ENCODE results near the gene GRIN3B.
"Not testable (repeated sequence)": the region's sequence is repeated elsewhere in the genome, so short reads cannot be mapped to it uniquely, and the experiment has no call there.

The GRIN3B gene, protein sequence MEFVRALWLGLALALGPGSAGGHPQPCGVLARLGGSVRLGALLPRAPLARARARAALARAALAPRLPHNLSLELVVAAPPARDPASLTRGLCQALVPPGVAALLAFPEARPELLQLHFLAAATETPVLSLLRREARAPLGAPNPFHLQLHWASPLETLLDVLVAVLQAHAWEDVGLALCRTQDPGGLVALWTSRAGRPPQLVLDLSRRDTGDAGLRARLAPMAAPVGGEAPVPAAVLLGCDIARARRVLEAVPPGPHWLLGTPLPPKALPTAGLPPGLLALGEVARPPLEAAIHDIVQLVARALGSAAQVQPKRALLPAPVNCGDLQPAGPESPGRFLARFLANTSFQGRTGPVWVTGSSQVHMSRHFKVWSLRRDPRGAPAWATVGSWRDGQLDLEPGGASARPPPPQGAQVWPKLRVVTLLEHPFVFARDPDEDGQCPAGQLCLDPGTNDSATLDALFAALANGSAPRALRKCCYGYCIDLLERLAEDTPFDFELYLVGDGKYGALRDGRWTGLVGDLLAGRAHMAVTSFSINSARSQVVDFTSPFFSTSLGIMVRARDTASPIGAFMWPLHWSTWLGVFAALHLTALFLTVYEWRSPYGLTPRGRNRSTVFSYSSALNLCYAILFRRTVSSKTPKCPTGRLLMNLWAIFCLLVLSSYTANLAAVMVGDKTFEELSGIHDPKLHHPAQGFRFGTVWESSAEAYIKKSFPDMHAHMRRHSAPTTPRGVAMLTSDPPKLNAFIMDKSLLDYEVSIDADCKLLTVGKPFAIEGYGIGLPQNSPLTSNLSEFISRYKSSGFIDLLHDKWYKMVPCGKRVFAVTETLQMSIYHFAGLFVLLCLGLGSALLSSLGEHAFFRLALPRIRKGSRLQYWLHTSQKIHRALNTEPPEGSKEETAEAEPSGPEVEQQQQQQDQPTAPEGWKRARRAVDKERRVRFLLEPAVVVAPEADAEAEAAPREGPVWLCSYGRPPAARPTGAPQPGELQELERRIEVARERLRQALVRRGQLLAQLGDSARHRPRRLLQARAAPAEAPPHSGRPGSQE

GRCh38 chr19:1000095-1000494 is at the start of gene GRIN3B:
Gene GRIN3B, plus strand, starts transcription at chr19:1000419. Its CDS starts 19 bp downstream, at chr19:1000438.
- DNase-seq = peak; percentile 75

DNA sequence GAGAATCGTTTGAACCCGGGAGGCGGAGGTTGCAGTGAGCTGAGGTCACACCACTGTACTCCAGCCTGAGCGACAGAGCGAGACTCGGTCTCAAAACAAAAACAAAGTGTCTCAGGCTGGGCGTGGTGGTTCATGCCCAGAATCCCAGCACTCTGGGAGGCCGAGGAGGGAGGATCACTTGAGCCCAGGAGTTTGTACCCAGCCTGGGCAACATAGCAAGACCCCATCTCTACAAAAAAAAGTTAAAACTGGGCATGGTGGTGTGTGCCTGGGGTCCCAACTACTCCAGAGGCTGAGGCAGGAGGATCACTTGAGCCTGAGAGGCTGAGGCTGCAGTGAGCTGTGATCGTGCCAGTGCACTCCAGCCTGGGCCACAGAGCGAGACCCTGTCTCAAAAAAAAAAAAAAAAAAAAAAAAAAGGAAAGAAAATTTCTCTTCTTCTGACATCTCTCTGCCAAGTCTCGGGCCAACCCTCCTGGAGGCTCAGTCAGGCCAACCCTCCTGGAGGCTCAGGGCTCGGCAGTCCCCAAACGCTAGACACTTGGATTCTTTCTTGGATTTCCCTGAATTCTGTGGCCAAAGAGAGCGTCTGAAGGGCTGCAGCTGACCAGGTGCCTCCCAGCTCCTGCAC is 48.1 kb upstream of the GRIN3B start:
- DNase-seq = no peak

DNA sequence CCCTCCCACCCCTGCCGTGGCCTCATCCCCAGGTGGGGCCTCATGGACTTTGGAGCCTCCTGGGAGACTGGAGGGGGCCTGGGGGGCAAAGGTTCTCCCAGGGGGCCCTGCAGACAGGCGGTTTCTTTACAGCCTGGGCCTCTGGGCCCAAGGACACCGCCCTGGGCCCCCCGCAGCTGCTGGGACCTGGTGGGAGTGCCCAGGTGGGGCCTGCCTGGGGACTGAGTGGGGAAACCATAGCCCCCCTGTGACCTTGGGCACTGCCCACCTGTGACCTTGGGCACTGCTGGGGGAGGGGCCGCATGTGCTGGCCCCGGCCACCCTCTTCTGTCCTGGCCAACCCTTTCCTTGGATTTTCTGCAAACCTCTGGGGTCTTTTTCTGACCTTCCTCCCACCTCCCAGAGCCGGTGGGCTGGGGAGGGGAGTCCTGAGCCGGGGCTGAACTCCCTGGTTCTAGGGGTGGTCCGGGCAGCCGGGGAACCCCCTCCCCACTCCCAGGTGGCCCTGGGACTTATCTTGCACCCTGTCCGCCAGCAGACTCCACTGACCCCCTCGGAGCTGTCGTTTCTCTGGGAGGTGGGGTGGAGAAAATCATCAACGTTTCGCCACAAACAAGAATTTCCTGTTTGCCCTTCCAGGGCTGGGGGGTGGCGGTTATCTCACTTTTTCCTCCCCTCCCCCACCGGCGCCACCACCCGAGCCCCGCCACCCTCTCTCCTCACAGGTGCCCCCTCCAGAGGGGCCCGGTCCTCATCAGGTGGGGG is 47.4 kb upstream of the GRIN3B start:
- no peak for DNase-seq

DNA sequence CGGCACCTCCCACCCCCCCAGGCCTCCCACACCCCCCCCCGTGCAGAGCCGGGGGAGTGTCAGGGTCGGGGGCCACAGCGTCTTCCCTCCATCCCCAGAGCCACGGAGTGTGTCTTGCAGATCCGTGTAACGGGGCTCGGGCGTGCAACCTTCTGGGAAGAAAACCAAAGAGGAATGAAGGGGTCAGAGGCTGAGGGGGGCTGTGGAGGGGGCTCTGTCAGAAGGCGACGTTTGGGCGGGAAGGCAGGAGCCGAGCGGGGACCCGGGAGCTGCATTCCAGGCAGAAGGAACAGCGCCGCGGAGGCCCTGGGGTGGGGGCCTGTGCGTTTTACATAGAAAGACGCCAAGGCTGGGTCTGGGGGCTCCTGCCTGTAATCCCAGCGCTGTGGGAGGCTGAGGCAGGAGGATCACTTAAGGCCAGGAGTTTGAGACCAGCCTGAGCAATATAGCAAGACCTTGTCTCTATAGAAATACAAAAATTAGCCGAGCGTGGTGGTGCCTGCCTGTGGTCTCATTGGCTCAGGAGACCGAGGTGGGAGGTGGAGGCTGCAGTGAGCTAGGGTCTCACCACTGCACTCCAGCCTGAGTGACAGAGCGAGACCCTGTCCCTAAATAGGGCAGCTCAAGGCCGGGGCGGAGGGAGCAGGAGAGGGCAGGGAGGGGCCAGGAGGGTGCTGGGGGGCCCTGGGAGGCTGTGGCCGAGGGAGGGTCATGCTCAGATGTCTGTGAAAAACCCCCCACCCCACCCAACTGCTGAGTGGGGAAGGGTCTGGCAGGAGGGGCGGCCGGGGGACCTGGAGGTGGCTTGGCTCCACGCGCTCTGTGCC is 46.6 kb upstream of the GRIN3B start:
- no peak for DNase-seq

DNA sequence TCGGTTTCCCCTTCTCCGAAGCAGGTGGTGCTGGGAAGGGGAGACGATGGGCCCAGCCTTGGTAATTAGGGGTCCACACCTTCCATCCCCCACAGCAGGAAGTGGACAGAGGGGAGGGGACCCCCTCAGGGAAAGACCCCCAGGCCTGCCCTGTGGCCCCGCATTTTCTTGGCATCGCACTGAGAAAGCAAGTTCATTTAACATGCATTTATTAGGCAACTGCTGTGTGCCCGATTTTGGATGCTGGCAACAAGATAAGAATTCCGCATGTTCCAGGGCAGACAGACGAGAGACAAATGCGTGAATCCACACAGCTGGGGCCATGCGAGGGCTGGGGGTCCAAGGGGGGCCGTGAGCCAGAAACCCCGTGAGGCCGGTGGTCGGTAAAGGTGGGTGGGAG is 45.9 kb upstream of the GRIN3B start:
- DNase-seq = no peak

DNA sequence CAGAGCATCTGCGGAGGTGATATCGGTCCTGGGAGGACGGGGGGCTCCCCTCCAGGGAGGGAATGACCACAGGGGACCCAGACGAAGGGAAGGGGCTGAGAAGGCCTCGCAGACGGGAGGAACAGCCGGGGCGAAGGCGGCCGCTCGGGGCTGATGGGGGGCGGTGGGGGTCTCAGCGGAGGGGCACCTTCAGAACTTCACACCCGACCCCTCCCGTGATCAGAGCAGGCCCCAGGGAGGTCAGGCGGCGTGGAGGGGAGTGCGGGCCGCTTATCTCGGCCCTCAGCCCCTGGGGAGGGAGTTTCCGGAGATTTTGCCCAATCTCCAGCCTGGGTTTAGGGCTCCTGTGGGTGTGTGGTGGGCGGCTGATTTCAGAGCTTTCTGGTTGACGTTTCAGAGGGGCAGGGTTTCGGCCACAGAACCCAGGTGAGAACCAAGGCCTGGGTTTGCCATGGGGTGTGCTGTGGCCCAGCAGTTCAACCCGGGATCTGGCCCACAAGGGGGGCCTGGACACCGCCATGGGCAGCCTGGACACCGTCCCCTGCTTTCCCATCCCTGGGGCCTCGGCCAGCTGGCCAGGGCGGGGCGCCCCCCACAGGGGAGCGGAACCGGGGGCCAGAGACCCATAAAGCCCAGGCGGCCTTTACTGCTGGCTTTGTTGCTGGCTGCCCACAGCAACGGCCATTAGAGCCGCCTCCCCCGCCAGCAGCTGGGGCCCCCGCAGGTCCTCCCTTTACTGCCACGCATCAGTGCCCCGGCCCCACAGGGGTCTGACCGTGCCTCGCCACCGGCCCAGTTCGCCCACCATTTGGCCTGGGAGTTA is 45.3 kb upstream of the GRIN3B start:
- DNase-seq = no peak

- DNase-seq = no peak
Observed at GRCh38 chr19:955803-956765, 44.1 kb upstream of the GRIN3B start.

- DNase-seq = no peak
Observed at GRCh38 chr19:956766-957440, 43.3 kb upstream of the GRIN3B start.

GRCh38 chr19:957578-957977 is 42.6 kb upstream of the GRIN3B start:
- DNase-seq = not testable (repeated sequence)

- no peak for DNase-seq
Observed at GRCh38 chr19:958967-959855, 41.0 kb upstream of the GRIN3B start.

DNA sequence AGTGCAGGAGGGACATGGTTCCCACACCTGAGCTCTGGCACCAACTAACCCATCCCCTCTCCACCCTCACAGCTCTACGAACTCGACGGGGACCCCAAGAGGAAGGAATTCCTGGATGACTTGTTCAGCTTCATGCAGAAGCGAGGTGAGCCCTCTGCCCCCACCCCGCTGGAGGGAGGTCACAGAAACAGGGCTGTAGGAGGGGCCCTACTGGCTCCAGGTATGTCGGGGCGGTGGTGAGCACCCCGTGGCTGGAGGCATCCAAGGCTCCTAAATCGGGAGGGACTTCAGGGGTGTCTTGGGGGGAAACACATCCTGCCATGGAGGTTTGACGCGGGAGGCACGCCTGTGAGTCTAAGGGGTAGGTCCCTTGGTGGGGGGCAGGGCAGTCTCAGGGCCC is 40.2 kb upstream of the GRIN3B start:
- no peak for DNase-seq

DNA sequence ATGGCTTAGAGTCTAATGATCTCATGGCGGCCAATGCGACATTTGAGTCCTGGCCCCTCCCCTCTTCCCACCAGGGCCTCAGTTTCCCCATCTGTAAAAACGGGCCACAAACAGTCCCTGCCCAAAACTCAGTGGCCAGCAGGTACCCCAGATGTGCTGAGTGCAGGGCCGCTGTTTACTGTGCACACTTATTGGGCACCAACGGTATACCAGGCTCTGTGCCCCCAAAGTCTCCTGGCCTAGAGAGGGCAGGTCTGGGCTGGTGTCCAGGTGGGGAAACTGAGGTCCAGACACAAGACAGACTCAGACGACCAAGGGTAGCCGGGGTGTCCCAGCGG is 39.6 kb upstream of the GRIN3B start:
- no peak for DNase-seq

DNA sequence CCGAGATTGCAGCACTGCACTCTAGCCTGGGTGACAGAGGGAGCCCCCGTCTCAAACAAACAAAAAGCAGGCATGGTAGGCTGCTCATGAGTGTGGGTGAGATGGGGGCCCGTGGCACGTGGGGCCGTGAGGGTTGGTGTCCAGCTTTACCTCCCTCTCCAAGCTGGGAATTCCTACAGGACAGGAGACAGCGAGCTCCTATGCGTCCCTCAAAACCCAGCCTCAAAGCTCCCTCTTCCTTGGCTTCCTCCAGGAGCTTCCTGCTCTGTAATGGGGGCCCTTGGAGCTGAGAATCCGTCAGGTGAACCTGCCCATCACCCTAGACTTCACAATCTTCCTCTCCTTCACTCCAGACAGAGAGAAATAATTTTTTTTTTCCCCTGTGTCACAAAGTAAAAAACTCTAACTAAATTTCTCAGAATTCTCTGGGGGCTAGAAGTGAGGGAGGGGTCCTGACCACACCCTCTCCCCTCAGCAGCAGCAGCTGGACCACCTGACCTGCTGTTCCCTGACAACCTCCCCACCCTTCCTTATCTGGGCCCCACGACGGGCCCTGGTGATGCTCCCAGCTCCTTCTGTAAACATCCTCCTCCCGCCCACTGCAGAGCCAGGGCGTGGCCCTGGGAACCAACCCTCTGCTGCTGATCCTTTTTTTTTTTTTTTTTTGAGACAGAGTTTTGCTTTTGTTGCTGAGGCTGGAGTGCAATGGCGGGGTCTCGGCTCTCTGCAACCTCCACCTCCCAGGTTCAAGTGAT is 38.2 kb upstream of the GRIN3B start:
- DNase-seq = no peak

DNA sequence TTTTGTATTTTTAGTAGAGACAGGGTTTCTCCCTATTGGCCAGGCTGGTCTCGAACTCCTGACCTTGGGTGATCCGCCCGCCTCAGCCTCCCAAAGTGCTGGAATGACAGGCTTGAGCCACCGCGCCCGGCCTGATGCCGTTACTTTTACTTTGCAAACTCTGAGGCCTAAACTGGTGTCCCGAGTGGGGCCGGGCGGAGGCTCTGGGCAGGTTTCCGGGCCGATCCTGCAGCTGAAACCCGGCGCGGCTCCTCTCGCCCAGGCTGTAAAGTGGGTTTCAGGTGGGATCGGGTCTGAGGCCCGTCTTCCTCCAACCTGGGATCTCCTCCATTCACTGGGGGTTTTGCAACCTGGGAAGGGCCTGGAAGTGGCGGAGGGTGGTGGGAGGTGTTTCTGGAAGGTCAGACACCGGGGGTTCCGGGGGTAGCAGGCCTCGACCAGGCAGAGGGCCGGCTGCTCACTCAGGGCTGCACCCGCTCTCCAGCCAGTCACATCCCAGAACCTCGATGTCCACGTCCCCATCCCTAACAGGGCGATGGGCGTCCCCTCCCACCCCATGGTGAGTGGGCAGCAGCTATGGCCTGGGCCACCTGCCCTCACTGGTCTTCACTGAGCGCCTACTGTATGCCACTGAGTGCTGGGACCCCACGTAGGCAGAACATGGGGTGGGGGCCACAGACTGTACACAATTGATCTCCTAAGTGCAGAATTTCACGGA is 37.4 kb upstream of the GRIN3B start:
- no peak for DNase-seq

DNA sequence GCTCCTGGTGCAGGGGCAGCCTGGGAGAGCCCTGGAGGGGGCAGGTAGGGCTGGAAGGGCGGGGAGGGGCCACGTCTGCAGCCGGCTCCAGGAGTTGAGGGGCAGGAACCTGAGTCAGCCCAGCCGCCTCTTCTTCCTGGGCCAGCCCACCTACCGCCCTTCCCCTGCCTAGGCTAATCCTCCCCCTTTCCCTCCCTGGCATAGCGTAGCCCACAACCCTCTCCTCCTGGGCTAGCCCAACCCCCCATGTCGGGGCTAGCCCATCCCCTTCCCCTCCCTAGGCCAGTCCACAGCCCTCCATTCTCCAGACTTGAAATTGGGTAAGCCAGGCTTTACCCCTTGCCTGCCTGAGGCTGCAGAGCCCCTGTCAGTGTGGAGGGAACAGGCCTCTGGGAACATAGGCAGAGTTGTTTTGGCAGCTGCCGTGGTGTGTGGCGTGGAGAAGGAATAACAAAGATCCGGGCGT is 36.7 kb upstream of the GRIN3B start:
- DNase-seq = no peak

- DNase-seq = no peak
Observed at GRCh38 chr19:964116-964520, 36.1 kb upstream of the GRIN3B start.

All from activated T-cell treated with anti-CD3 and anti-CD28 coated beads, Interleukin-2, amount 50 U/mL, for 1 hour (primary cell).